ENCODE data around the gene DNAH9.

Gene DNAH9

DNA sequence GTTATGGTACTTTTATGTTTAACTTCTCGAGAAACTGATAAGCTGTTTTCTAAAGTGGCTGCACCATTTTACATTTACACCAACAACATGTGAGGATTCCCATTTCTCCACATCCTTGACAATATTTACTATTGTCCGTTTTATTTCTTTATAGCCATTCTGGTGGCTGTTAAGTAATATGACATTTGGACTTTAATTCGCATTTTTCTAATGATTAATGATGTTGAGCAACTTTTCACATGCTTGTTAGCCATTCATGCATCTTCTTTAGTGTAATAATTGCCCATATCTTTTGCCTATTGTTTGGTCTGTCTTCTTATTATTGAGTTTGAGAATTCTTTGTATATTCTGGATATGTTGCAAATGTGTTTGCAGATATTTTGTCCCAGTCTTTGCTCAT is 114.2 kb downstream of the DNAH9 start:
- no peak overlapping the region for H3K9ac ChIP-seq (ENCODE audit: low read length)
- no peaks in the 10 kb centered on the region for H3K36me3 ChIP-seq (replicated peaks; ENCODE audit: low read depth, low read length)
- H3K4me2 ChIP-seq (ENCODE audit: low read length) = no peak overlapping the region
- no peaks in the 10 kb centered on the region for H4K20me1 ChIP-seq (ENCODE audit: insufficient read depth, low read length)
- TF ChIP-seq, protein P1, sequence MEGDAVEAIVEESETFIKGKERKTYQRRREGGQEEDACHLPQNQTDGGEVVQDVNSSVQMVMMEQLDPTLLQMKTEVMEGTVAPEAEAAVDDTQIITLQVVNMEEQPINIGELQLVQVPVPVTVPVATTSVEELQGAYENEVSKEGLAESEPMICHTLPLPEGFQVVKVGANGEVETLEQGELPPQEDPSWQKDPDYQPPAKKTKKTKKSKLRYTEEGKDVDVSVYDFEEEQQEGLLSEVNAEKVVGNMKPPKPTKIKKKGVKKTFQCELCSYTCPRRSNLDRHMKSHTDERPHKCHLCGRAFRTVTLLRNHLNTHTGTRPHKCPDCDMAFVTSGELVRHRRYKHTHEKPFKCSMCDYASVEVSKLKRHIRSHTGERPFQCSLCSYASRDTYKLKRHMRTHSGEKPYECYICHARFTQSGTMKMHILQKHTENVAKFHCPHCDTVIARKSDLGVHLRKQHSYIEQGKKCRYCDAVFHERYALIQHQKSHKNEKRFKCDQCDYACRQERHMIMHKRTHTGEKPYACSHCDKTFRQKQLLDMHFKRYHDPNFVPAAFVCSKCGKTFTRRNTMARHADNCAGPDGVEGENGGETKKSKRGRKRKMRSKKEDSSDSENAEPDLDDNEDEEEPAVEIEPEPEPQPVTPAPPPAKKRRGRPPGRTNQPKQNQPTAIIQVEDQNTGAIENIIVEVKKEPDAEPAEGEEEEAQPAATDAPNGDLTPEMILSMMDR (IDR thresholded peaks at IDR 0.05; ENCODE audit: low read depth, low read length) = no peak
- TF ChIP-seq EZH2phosphoT487 (IDR thresholded peaks at IDR 0.05; ENCODE audit: low read depth) = no peak
- no peak overlapping the region for H3K4me3 ChIP-seq (ENCODE audit: low read length)
- H2AFZ ChIP-seq (ENCODE audit: low read depth, low read length) = no peak overlapping the region
- H3K4me1 ChIP-seq (ENCODE audit: low read length) = no peaks in the 10 kb centered on the region
- no peaks in the 10 kb centered on the region for H3K9me3 ChIP-seq (ENCODE audit: insufficient read depth, low read length)
- peaks cover 3% of the 10 kb centered on the region for H3K27me3 ChIP-seq (ENCODE audit: low read depth, low read length)
- no peaks in the 10 kb centered on the region for H3K79me2 ChIP-seq (ENCODE audit: low read length)
- H3K27ac ChIP-seq (ENCODE audit: low read length) = no peak overlapping the region

DNA sequence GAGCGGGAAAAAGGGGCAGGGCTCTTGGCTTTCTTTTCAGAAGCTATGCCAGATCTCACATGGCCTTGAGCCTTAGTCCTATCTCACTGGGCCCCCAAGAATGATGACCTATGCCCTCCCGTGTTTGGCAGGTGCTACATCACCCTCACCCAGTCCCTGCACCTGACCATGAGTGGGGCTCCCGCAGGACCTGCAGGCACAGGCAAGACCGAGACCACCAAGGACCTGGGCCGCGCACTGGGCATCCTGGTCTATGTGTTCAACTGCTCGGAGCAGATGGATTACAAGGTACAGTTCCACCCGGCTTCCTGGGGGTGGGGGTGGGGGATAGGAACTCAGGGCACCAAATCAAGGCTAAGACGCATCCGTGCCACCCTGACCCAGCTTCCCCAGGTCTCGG is 120.9 kb downstream of the DNAH9 start:
- Histone ChIP-seq H3K4me1 (ENCODE audit: low read length) (no peaks in the 10 kb centered on the region), H3K9me3 (ENCODE audit: insufficient read depth, low read length) (no peaks in the 10 kb centered on the region), H4K20me1 (ENCODE audit: insufficient read depth, low read length) (no peaks in the 10 kb centered on the region), H3K4me2 (ENCODE audit: low read length) (no peak overlapping the region), H3K4me3 (ENCODE audit: low read length) (no peak overlapping the region), H3K27me3 (ENCODE audit: low read depth, low read length) (no peaks in the 10 kb centered on the region), H3K36me3 (replicated peaks; ENCODE audit: low read depth, low read length) (no peaks in the 10 kb centered on the region), H3K79me2 (ENCODE audit: low read length) (no peaks in the 10 kb centered on the region), H3K27ac (ENCODE audit: low read length) (no peak overlapping the region), H2AFZ (ENCODE audit: low read depth, low read length) (no peak overlapping the region), H3K9ac (ENCODE audit: low read length) (no peak overlapping the region)
- TF ChIP-seq, protein P1 (IDR thresholded peaks at IDR 0.05; ENCODE audit: low read depth, low read length) = no peak
- TF ChIP-seq EZH2phosphoT487 (IDR thresholded peaks at IDR 0.05; ENCODE audit: low read depth) = no peak

DNA sequence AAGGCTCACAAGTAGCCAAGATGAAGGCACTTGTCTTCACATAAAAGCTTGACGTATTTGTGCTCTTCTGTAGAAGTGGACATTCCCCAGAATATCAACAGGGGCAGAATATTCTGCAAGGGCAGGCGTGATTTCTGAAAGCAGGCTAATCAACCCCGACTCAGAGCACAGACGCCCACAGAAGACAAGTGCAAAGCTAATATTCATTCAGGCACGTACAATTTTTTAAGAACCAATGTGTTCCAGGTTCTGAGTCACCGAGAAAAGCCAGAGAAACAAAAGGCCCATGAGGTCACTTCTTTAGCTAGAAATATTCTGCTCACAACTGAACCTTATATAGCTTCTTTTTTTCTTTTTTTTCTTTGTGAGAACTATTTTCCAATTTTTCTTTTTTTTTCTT is 121.6 kb downstream of the DNAH9 start:
- Histone ChIP-seq H3K4me3 (ENCODE audit: low read length) (no peak overlapping the region), H3K9me3 (ENCODE audit: insufficient read depth, low read length) (no peaks in the 10 kb centered on the region), H3K27ac (ENCODE audit: low read length) (no peak overlapping the region), H3K4me2 (ENCODE audit: low read length) (no peak overlapping the region), H3K27me3 (ENCODE audit: low read depth, low read length) (no peaks in the 10 kb centered on the region), H3K79me2 (ENCODE audit: low read length) (no peaks in the 10 kb centered on the region), H2AFZ (ENCODE audit: low read depth, low read length) (no peak overlapping the region), H3K36me3 (replicated peaks; ENCODE audit: low read depth, low read length) (no peaks in the 10 kb centered on the region), H4K20me1 (ENCODE audit: insufficient read depth, low read length) (no peaks in the 10 kb centered on the region), H3K9ac (ENCODE audit: low read length) (no peak overlapping the region), H3K4me1 (ENCODE audit: low read length) (no peaks in the 10 kb centered on the region)
- TF ChIP-seq, protein P1 (IDR thresholded peaks at IDR 0.05; ENCODE audit: low read depth, low read length) = no peak
- TF ChIP-seq EZH2phosphoT487 (IDR thresholded peaks at IDR 0.05; ENCODE audit: low read depth) = no peak

DNA sequence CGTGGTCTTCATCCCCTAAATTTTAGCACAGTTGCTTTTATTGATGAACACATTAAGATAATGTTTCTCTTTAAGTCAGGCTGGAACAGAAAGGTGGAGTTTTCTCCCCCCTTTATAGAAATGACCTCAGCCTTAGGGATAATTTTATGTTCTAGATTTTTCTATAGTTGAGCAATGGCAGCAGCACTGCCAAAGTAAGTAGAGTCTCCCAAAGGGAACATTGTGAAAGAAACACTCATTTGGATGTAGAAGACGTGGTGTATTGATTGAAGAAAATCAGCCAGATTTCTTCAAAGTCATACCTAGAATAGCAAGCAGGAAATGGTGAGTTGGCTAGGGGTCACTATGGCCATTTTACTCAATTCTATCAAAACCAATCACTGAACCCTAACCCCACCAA is 122.5 kb downstream of the DNAH9 start:
- Histone ChIP-seq H2AFZ (ENCODE audit: low read depth, low read length) (no peak overlapping the region), H3K4me2 (ENCODE audit: low read length) (no peak overlapping the region), H3K9me3 (ENCODE audit: insufficient read depth, low read length) (no peaks in the 10 kb centered on the region), H3K27me3 (ENCODE audit: low read depth, low read length) (no peaks in the 10 kb centered on the region), H4K20me1 (ENCODE audit: insufficient read depth, low read length) (no peaks in the 10 kb centered on the region), H3K9ac (ENCODE audit: low read length) (no peak overlapping the region), H3K4me1 (ENCODE audit: low read length) (no peaks in the 10 kb centered on the region), H3K4me3 (ENCODE audit: low read length) (no peak overlapping the region), H3K27ac (ENCODE audit: low read length) (no peak overlapping the region), H3K79me2 (ENCODE audit: low read length) (no peaks in the 10 kb centered on the region), H3K36me3 (replicated peaks; ENCODE audit: low read depth, low read length) (no peaks in the 10 kb centered on the region)
- TF ChIP-seq, protein P1 (IDR thresholded peaks at IDR 0.05; ENCODE audit: low read depth, low read length) = no peak
- TF ChIP-seq EZH2phosphoT487 (IDR thresholded peaks at IDR 0.05; ENCODE audit: low read depth) = no peak

All from OCI-LY3 (cell line).